HG02885 (cell line): ENCODE data around the gene RANBP2.
"Not testable (repeated sequence)": the region's sequence is repeated elsewhere in the genome, so short reads cannot be mapped to it uniquely, and the experiment has no call there.

Experiments used
- ATAC-seq: cut with Tn5 transposase; IDR thresholded peaks from one replicate; pipeline ENCODE4 v1.9.1; 2021; ENCODE audit warnings: mild to moderate bottlenecking; ENCODE audit not compliant: unreplicated experiment, poor library complexity

Gene RANBP2

GRCh38 chr2:108767859-108768258 lies 48.6 kb downstream of the RANBP2 start:
- not testable (repeated sequence) for ATAC-seq

GRCh38 chr2:108776475-108776874 lies 57.2 kb downstream of the RANBP2 start:
- peak; percentile 92 for ATAC-seq

GRCh38 chr2:108778857-108779256 lies 59.6 kb downstream of the RANBP2 start:
- ATAC-seq = no peak

- no peak for ATAC-seq
Observed at GRCh38 chr2:108786008-108786353, 66.7 kb downstream of the RANBP2 start.

- peak; percentile 96 for ATAC-seq
Observed at GRCh38 chr2:108786354-108787215, 67.3 kb downstream of the RANBP2 start, which contains the start of gene CCDC138. TSS of gene CCDC138 (plus strand) at chr2:108786771. CDS start at chr2:108786823, 52 bp downstream.

GRCh38 chr2:108787216-108787541 lies 67.9 kb downstream of the RANBP2 start:
- no peak for ATAC-seq

- ATAC-seq = no peak
Observed at GRCh38 chr2:108803045-108803736, 83.9 kb downstream of the RANBP2 start.

GRCh38 chr2:108805032-108805431 lies 85.8 kb downstream of the RANBP2 start:
- no peak for ATAC-seq

GRCh38 chr2:108805782-108806181 lies 86.5 kb downstream of the RANBP2 start:
- ATAC-seq = no peak

GRCh38 chr2:108806371-108807113 lies 87.3 kb downstream of the RANBP2 start:
- no peak for ATAC-seq

GRCh38 chr2:108809936-108810335 lies 90.7 kb downstream of the RANBP2 start:
- no peak for ATAC-seq

GRCh38 chr2:108810993-108811957 lies 92.0 kb downstream of the RANBP2 start:
- no peak for ATAC-seq

- ATAC-seq = no peak
Observed at GRCh38 chr2:108813732-108814131, 94.5 kb downstream of the RANBP2 start.

GRCh38 chr2:108820482-108820881 lies 101.2 kb downstream of the RANBP2 start:
- ATAC-seq = no peak

GRCh38 chr2:108823286-108823685 lies 104.0 kb downstream of the RANBP2 start:
- ATAC-seq = no peak

GRCh38 chr2:108824316-108825070 lies 105.2 kb downstream of the RANBP2 start:
- ATAC-seq = no peak

GRCh38 chr2:108825254-108825653 lies 106.0 kb downstream of the RANBP2 start:
- ATAC-seq = no peak

- no peak for ATAC-seq
Observed at GRCh38 chr2:108825736-108826135, 106.5 kb downstream of the RANBP2 start.
